ENCODE measurements around the gene ATE1. TPM values are rescaled to one million over a fixed set of nuclear protein-coding genes. Genes with fewer than 3 reads are reported as not detected.
A peak's percentile ranks its signal among the peaks of the same experiment; 100 is the strongest.
"Not testable (repeated sequence)": the region's sequence is repeated elsewhere in the genome, so short reads cannot be mapped to it uniquely, and the experiment has no call there.

Gene ATE1
- total RNA-seq, 4 donors from 2014 or later: 13.5 to 90.2 (median 27.7) TPM

- TF ChIP-seq POLR2A (IDR thresholded peaks at IDR 0.05): no peak
- TF ChIP-seq, protein P1, sequence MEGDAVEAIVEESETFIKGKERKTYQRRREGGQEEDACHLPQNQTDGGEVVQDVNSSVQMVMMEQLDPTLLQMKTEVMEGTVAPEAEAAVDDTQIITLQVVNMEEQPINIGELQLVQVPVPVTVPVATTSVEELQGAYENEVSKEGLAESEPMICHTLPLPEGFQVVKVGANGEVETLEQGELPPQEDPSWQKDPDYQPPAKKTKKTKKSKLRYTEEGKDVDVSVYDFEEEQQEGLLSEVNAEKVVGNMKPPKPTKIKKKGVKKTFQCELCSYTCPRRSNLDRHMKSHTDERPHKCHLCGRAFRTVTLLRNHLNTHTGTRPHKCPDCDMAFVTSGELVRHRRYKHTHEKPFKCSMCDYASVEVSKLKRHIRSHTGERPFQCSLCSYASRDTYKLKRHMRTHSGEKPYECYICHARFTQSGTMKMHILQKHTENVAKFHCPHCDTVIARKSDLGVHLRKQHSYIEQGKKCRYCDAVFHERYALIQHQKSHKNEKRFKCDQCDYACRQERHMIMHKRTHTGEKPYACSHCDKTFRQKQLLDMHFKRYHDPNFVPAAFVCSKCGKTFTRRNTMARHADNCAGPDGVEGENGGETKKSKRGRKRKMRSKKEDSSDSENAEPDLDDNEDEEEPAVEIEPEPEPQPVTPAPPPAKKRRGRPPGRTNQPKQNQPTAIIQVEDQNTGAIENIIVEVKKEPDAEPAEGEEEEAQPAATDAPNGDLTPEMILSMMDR (IDR thresholded peaks at IDR 0.05): no peak
- intact Hi-C loops (cut with DNase I; ENCODE audit: low total_unique reads): no loop called here
- no peak for DNase-seq
- Histone ChIP-seq H3K4me1 (no peaks in the 10 kb centered on the region), H3K9me3 (no peaks in the 10 kb centered on the region), H3K27ac (peak overlapping the region; percentile 90 to 96), H3K36me3 (no peaks in the 10 kb centered on the region), H3K27me3 (no peaks in the 10 kb centered on the region), H3K4me3 (peak overlapping the region; percentile 39 to 88)
Measured at GRCh38 chr10:121974019-121974534, 46.2 kb upstream of the ATE1 start.

- H3K27ac ChIP-seq; H3K4me1 ChIP-seq; intact Hi-C loops (cut with DNase I; ENCODE audit: low total_unique reads); H3K36me3 ChIP-seq; H3K27me3 ChIP-seq; DNase-seq; H3K4me3 ChIP-seq; H3K9me3 ChIP-seq: not testable (repeated sequence)
Measured at GRCh38 chr10:121969086-121969485, 41.3 kb upstream of the ATE1 start.

- no peak for DNase-seq
- H3K27me3 ChIP-seq: no peaks in the 10 kb centered on the region
- TF ChIP-seq, protein P1 (IDR thresholded peaks at IDR 0.05): no peak
- TF ChIP-seq POLR2A (IDR thresholded peaks at IDR 0.05): no peak
- H3K9me3 ChIP-seq: no peaks in the 10 kb centered on the region
- no peaks in the 10 kb centered on the region for H3K36me3 ChIP-seq
- no peak overlapping the region for H3K4me3 ChIP-seq
- no peaks in the 10 kb centered on the region for H3K4me1 ChIP-seq
- no peak overlapping the region for H3K27ac ChIP-seq
- intact Hi-C loops (cut with DNase I; ENCODE audit: low total_unique reads): no loop called here
Measured at GRCh38 chr10:121965996-121966395, 38.2 kb upstream of the ATE1 start.

DNA sequence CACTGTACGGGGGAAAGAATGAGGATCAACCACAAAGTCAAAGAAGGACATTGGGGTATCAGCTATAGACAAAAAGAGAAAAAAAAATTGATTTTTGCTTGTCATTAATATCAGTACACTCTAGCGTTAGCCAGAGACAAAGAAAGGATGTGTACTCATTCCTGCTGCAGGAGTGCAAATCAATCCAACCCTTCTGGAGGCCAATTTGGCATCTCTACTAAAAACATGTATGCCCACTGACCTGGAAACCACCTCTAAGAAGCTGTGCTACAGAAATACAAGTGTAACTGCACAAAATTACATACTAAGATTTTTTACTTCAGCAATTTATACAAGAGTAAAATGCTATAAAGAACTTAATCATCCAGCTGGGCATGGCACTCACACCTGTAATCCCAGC lies 33.6 kb upstream of the ATE1 start:
- Histone ChIP-seq H3K27me3 (no peaks in the 10 kb centered on the region), H3K36me3 (no peaks in the 10 kb centered on the region)

GRCh38 chr10:121959671-121960070 lies 31.8 kb upstream of the ATE1 start:
- intact Hi-C loops (cut with DNase I; ENCODE audit: low total_unique reads): no loop called here
- no peak overlapping the region for H3K4me3 ChIP-seq
- no peaks in the 10 kb centered on the region for H3K9me3 ChIP-seq
- no peak for DNase-seq
- H3K36me3 ChIP-seq: no peaks in the 10 kb centered on the region
- no peaks in the 10 kb centered on the region for H3K27me3 ChIP-seq
- no peak for TF ChIP-seq POLR2A (IDR thresholded peaks at IDR 0.05)
- TF ChIP-seq, protein P1 (IDR thresholded peaks at IDR 0.05): no peak
- no peak overlapping the region for H3K27ac ChIP-seq
- H3K4me1 ChIP-seq: no peaks in the 10 kb centered on the region

More for the DNA sequence above, 33.6 kb upstream of the ATE1 start:
- DNase-seq: no peak
- Histone ChIP-seq H3K27ac (no peak overlapping the region), H3K9me3 (no peaks in the 10 kb centered on the region), H3K4me1 (no peaks in the 10 kb centered on the region), H3K4me3 (no peak overlapping the region)
- TF ChIP-seq, protein P1 (IDR thresholded peaks at IDR 0.05): no peak
- no peak for TF ChIP-seq POLR2A (IDR thresholded peaks at IDR 0.05)
- intact Hi-C loops (cut with DNase I; ENCODE audit: low total_unique reads): no loop called here

All from uterus (tissue), 4 donors.